Measurements from ENCODE around the gene PRSS53.

PRSS53 gene

GRCh38 chr16:31033709-31034492 lies 54.8 kb downstream of the PRSS53 start:
- peak overlapping the region; percentile 57 for H4K12ac ChIP-seq (ENCODE audit: low read depth, low read length)
- H3K14ac ChIP-seq (ENCODE audit: low read length) = peak overlapping the region; percentile 58
- peak overlapping the region; percentile 56 for H4K8ac ChIP-seq (ENCODE audit: low read depth, low read length)
- peak overlapping the region; percentile 38 for H4K91ac ChIP-seq (ENCODE audit: low read depth, low read length)
- H3K36me3 ChIP-seq (ENCODE audit: control insufficient read depth in 1 of 2, insufficient read depth in 2 of 2, low read length in 2 of 2) = peaks cover 14 to 15% of the 10 kb centered on the region in 2 experiments
- no peaks in the 10 kb centered on the region for H3K27me3 ChIP-seq (ENCODE audit: insufficient read depth, low read length)
- H3K4me1 ChIP-seq (ENCODE audit: control insufficient read depth in 1 of 2, insufficient read depth in 2 of 2, low read length in 2 of 2) = peaks cover 6 to 10% of the 10 kb centered on the region in 2 experiments
- H3K27ac ChIP-seq (ENCODE audit: low read depth, low read length) = no peak overlapping the region
- H3K9me3 ChIP-seq (ENCODE audit: insufficient read depth, low read depth, low read length) = peaks cover 2% of the 10 kb centered on the region
- no peak overlapping the region for H3K23ac ChIP-seq (ENCODE audit: low read length)
- no peak overlapping the region for H2BK12ac ChIP-seq (ENCODE audit: low read length)
- peak; percentile 81 to 88 for DNase-seq
- H2AFZ ChIP-seq (ENCODE audit: insufficient read depth, low read length, poor library complexity) = peak overlapping the region; percentile 67
- H3K4me3 ChIP-seq (ENCODE audit: low read depth, low read length) = peak overlapping the region; percentile 92
- H3K4me2 ChIP-seq (ENCODE audit: low read length) = peak overlapping the region; percentile 97
- no peak overlapping the region for H2BK120ac ChIP-seq (ENCODE audit: insufficient read depth, low read length, poor library complexity)
- peak overlapping the region; percentile 82 for H3K9ac ChIP-seq (ENCODE audit: low read length)
- peak overlapping the region; percentile 24 for H3K4ac ChIP-seq (ENCODE audit: low read depth, low read length)
- peak overlapping the region; percentile 63 for H2BK5ac ChIP-seq (ENCODE audit: low read depth, low read length, poor library complexity)
- H2AK5ac ChIP-seq (ENCODE audit: low read length) = no peak overlapping the region
- peaks cover 6% of the 10 kb centered on the region for H3K79me1 ChIP-seq (ENCODE audit: low read length)
- WGBS (ENCODE audit: extremely low coverage, insufficient coverage, insufficient read length) = no CpG with 5 or more reads among the region's 47 CpGs
- H3K18ac ChIP-seq (ENCODE audit: low read length) = peak overlapping the region; percentile 56
- H3K79me2 ChIP-seq (ENCODE audit: control insufficient read depth, insufficient read depth, low read length, poor library complexity) = peaks cover 4% of the 10 kb centered on the region

Measured in trophoblast cell (in vitro differentiated cells and primary cell).